HepG2 (cell line): ENCODE measurements around the gene DACT2. TPM values are rescaled to one million over a fixed set of nuclear protein-coding genes. Genes with fewer than 3 reads are reported as not detected.

Experiments
- CBX1 ChIP-seq: IDR thresholded peaks from one replicate; pipeline ENCODE4 v1.6.1; 2016; ENCODE audit warnings: antibody characterized with exemption, low read depth
- CBX2 ChIP-seq, 2 experiments: fragments of 200-600 bp in 1 of 2; sonication (generic); formaldehyde crosslinking in 1 of 2; IDR thresholded peaks; 2 replicates each; pipeline versions ENCODE4 v1.7.0 to v1.8.1; 2018 to 2022; ENCODE audit warnings: low read depth in 2 of 2, low read length in 1 of 2, mild to moderate bottlenecking in 1 of 2, missing genetic modification reagents in 1 of 2
- ERF ChIP-seq: IDR thresholded peaks from 2 replicates; pipeline ENCODE4 v1.6.1; 2018; ENCODE audit warnings: missing biosample characterization, missing genetic modification reagents
- GABPA ChIP-seq, 2 experiments: IDR thresholded peaks; 2 replicates each; pipeline ENCODE4 v1.6.1; 2011 to 2016; ENCODE audit warnings: low read depth in 2 of 2, low read length in 1 of 2, missing biosample characterization in 1 of 2, missing genetic modification characterization in 1 of 2
- IRF2 ChIP-seq: IDR thresholded peaks from 2 replicates; pipeline ENCODE4 v1.6.1; 2018; ENCODE audit warnings: missing genetic modification reagents, missing compliant biosample characterization
- MYNN ChIP-seq: sonication (generic); formaldehyde crosslinking; IDR thresholded peaks from 2 replicates; pipeline ENCODE4 v1.4.0; 2020; ENCODE audit warnings: mild to moderate bottlenecking, low read depth, missing genetic modification reagents
- NFIB ChIP-seq: sonication (generic); formaldehyde crosslinking; IDR thresholded peaks from 2 replicates; pipeline ENCODE4 v1.9.0; 2021; ENCODE audit warnings: missing genetic modification reagents, mild to moderate bottlenecking, borderline replicate concordance
- SALL1 ChIP-seq: sonication (generic); formaldehyde crosslinking; IDR thresholded peaks from 2 replicates; pipeline ENCODE4 v1.8.0; 2022; ENCODE audit warnings: mild to moderate bottlenecking, missing genetic modification reagents
- SP1 ChIP-seq, 2 experiments: fragments of 450-650 bp in 1 of 2; sonication (generic) in 1 of 2; formaldehyde crosslinking in 1 of 2; IDR thresholded peaks; 2 replicates each; pipeline versions ENCODE4 v1.4.0 to v1.6.1; 2016 to 2020; ENCODE audit warnings: missing genetic modification reagents in 1 of 2
- ZKSCAN1 ChIP-seq: fragments of 150-350 bp; IDR thresholded peaks from 2 replicates; pipeline ENCODE4 v1.6.1; 2014; ENCODE audit warnings: low read length
- ZNF180 ChIP-seq: sonication (generic); formaldehyde crosslinking; IDR thresholded peaks from 2 replicates; pipeline ENCODE4 v1.4.0; 2020; ENCODE audit warnings: low read depth, missing genetic modification reagents, borderline replicate concordance
- ZNF563 ChIP-seq: sonication (generic); formaldehyde crosslinking; IDR thresholded peaks from 2 replicates; pipeline ENCODE4 v1.8.0; 2022; ENCODE audit warnings: mild to moderate bottlenecking, moderate library complexity, missing genetic modification reagents
- polyA plus RNA-seq, 8 experiments: library from polyadenylated mRNA; depleted of rRNA in 3 of 8; stranded (reverse) in 7 of 8; unstranded in 1 of 8; fragments of >200 nt; fragmentation: Illumina TruSeq in 4 of 8; extraction: Trizol in 4 of 8; gene quantifications; 2 replicates each; pipeline versions ENCODE4 v1.2.1 to v1.2.3, GENCODE V29; 2011 to 2016; ENCODE audit warnings: low read depth in 4 of 8, missing spikeins in 1 of 8, mixed read lengths in 1 of 8; ENCODE audit not compliant: insufficient read depth in 1 of 8
- total RNA-seq, 5 experiments: library from RNA; depleted of rRNA; stranded (reverse); fragments of >200 nt; fragmentation: Illumina TruSeq; extraction: Trizol; gene quantifications; 2 replicates each; pipeline ENCODE4 v1.2.3, GENCODE V29; 2016; ENCODE audit warnings: low read depth in 1 of 5
- TF ChIP-seq, protein P1 (sequence below): sonication (generic); formaldehyde crosslinking; IDR thresholded peaks from 2 replicates; pipeline ENCODE4 v1.5.0; 2020; ENCODE audit warnings: mild to moderate bottlenecking, missing genetic modification reagents
- TF ChIP-seq, protein P2 (sequence below): sonication (generic); formaldehyde crosslinking; IDR thresholded peaks from 2 replicates; pipeline ENCODE4 v1.5.1; 2020; ENCODE audit warnings: missing genetic modification reagents, mild to moderate bottlenecking, borderline replicate concordance
- TF ChIP-seq, protein P3 (sequence below): IDR thresholded peaks from 2 replicates; pipeline ENCODE4 v1.6.1; 2012; ENCODE audit warnings: low read depth, low read length, improper control_type of control experiment
- TF ChIP-seq, protein P4 (sequence below): sonication (generic); formaldehyde crosslinking; IDR thresholded peaks from 2 replicates; pipeline ENCODE4 v1.4.0; 2020; ENCODE audit warnings: missing genetic modification reagents, borderline replicate concordance
- TF ChIP-seq, protein P5 (sequence below): IDR thresholded peaks from 2 replicates; pipeline ENCODE4 v1.6.1; 2018; ENCODE audit warnings: missing genetic modification reagents

The DACT2 gene
- total and polyA plus RNA-seq, 2 of the 13 experiments (the other 11 are each of a cell fraction or from before 2014, with no cell fraction given), result 0.15 TPM; not detected in 1

DNA sequence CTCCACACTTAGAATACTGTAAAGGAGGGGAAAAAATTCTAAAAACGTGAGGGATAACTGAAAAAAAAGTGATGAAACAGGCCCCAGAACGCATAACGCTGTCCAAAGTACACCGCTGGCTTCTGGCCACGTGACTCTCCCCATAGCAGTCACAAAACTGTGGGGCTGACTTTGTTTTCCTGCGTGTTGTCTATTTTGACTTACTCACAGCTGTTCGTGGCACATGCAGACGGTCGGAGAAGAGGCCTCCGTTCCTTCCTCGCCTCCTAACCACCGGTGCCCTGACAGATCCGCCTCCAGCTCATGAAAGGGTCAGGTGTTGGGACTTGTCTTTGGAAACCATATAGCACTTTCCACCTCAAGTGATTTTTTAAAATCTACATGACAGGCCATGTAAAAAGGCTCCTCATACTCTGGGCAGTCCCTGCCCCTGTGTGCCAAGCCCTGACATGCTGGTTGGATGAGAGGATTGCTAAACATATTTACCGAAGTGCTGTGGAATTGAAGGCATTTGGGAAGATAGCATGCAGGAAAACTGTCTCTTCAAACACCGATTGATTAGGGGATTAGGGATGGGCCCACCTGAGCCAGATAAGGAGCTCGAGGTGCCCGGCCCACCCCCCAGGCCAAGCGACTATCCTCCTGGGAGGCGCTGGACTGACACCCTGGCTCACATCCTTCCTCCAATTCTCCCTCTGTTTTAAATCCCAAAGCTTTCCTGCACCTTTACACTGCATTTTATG, 54.8 kb downstream of the DACT2 start (continued):
- TF ChIP-seq, protein P1, sequence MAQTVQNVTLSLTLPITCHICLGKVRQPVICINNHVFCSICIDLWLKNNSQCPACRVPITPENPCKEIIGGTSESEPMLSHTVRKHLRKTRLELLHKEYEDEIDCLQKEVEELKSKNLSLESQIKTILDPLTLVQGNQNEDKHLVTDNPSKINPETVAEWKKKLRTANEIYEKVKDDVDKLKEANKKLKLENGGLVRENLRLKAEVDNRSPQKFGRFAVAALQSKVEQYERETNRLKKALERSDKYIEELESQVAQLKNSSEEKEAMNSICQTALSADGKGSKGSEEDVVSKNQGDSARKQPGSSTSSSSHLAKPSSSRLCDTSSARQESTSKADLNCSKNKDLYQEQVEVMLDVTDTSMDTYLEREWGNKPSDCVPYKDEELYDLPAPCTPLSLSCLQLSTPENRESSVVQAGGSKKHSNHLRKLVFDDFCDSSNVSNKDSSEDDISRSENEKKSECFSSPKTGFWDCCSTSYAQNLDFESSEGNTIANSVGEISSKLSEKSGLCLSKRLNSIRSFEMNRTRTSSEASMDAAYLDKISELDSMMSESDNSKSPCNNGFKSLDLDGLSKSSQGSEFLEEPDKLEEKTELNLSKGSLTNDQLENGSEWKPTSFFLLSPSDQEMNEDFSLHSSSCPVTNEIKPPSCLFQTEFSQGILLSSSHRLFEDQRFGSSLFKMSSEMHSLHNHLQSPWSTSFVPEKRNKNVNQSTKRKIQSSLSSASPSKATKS (CRISPR knock-in tag), result no peak
- TF ChIP-seq, protein P2, sequence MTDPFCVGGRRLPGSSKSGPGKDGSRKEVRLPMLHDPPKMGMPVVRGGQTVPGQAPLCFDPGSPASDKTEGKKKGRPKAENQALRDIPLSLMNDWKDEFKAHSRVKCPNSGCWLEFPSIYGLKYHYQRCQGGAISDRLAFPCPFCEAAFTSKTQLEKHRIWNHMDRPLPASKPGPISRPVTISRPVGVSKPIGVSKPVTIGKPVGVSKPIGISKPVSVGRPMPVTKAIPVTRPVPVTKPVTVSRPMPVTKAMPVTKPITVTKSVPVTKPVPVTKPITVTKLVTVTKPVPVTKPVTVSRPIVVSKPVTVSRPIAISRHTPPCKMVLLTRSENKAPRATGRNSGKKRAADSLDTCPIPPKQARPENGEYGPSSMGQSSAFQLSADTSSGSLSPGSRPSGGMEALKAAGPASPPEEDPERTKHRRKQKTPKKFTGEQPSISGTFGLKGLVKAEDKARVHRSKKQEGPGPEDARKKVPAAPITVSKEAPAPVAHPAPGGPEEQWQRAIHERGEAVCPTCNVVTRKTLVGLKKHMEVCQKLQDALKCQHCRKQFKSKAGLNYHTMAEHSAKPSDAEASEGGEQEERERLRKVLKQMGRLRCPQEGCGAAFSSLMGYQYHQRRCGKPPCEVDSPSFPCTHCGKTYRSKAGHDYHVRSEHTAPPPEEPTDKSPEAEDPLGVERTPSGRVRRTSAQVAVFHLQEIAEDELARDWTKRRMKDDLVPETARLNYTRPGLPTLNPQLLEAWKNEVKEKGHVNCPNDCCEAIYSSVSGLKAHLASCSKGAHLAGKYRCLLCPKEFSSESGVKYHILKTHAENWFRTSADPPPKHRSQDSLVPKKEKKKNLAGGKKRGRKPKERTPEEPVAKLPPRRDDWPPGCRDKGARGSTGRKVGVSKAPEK (CRISPR knock-in tag), result peak; percentile 89; the same call in 1 of the 2 replicates
- no peak for TF ChIP-seq NFIB (CRISPR knock-in tag)
- TF ChIP-seq, protein P3, sequence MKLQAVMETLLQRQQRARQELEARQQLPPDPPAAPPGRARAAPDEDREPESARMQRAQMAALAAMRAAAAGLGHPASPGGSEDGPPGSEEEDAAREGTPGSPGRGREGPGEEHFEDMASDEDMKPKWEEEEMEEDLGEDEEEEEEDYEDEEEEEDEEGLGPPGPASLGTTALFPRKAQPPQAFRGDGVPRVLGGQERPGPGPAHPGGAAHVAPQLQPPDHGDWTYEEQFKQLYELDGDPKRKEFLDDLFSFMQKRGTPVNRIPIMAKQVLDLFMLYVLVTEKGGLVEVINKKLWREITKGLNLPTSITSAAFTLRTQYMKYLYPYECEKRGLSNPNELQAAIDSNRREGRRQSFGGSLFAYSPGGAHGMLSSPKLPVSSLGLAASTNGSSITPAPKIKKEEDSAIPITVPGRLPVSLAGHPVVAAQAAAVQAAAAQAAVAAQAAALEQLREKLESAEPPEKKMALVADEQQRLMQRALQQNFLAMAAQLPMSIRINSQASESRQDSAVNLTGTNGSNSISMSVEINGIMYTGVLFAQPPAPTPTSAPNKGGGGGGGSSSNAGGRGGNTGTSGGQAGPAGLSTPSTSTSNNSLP, result no peak
- TF ChIP-seq CBX2 (IDR thresholded peaks at IDR 0.05; ENCODE audit: low read depth, low read length), result no peak
- no peak for TF ChIP-seq CBX2 (CRISPR knock-in tag; IDR thresholded peaks at IDR 0.05; ENCODE audit: low read depth)
- no peak for TF ChIP-seq ZNF563 (CRISPR knock-in tag)
- TF ChIP-seq, protein P4, sequence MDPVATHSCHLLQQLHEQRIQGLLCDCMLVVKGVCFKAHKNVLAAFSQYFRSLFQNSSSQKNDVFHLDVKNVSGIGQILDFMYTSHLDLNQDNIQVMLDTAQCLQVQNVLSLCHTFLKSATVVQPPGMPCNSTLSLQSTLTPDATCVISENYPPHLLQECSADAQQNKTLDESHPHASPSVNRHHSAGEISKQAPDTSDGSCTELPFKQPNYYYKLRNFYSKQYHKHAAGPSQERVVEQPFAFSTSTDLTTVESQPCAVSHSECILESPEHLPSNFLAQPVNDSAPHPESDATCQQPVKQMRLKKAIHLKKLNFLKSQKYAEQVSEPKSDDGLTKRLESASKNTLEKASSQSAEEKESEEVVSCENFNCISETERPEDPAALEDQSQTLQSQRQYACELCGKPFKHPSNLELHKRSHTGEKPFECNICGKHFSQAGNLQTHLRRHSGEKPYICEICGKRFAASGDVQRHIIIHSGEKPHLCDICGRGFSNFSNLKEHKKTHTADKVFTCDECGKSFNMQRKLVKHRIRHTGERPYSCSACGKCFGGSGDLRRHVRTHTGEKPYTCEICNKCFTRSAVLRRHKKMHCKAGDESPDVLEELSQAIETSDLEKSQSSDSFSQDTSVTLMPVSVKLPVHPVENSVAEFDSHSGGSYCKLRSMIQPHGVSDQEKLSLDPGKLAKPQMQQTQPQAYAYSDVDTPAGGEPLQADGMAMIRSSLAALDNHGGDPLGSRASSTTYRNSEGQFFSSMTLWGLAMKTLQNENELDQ (CRISPR knock-in tag), result no peak
- no peak for TF ChIP-seq GABPA (IDR thresholded peaks at IDR 0.05; ENCODE audit: low read depth, low read length)
- no peak for TF ChIP-seq GABPA (CRISPR knock-in tag; IDR thresholded peaks at IDR 0.05; ENCODE audit: low read depth)
- TF ChIP-seq MYNN (CRISPR knock-in tag), result no peak
- no peak; the same call in 1 of the 2 replicates for TF ChIP-seq IRF2
- TF ChIP-seq ZNF180, result no peak
- TF ChIP-seq SP1 (IDR thresholded peaks at IDR 0.05), result no peak
- TF ChIP-seq SP1 (CRISPR knock-in tag; IDR thresholded peaks at IDR 0.05), result no peak
- no peak; the same call in 1 of the 2 replicates for TF ChIP-seq ZKSCAN1
- TF ChIP-seq CBX1, result no peak
- peak; percentile 84 for TF ChIP-seq SALL1 (CRISPR knock-in tag)
- TF ChIP-seq ERF (CRISPR knock-in tag), result no peak
- TF ChIP-seq, protein P5, sequence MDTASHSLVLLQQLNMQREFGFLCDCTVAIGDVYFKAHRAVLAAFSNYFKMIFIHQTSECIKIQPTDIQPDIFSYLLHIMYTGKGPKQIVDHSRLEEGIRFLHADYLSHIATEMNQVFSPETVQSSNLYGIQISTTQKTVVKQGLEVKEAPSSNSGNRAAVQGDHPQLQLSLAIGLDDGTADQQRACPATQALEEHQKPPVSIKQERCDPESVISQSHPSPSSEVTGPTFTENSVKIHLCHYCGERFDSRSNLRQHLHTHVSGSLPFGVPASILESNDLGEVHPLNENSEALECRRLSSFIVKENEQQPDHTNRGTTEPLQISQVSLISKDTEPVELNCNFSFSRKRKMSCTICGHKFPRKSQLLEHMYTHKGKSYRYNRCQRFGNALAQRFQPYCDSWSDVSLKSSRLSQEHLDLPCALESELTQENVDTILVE (CRISPR knock-in tag), result peak; percentile 55; the same call in 1 of the 2 replicates
